CD4-positive, alpha-beta memory T cell (primary cell): ENCODE data around the gene ITGB2. TPM values are rescaled to one million over a fixed set of nuclear protein-coding genes. Genes with fewer than 3 reads are reported as not detected.

Experiments used
- CTCF ChIA-PET: fragments of 350-600 bp; sonication (Branson Sonifier 250); formaldehyde crosslinking; loops from one replicate; lab custom pipeline; 2021; ENCODE audit warnings: inconsistent platforms; ENCODE audit not compliant: partially characterized antibody; lab: Charles Lee
- POLR2A ChIA-PET: fragments of 350-600 bp; sonication (Branson Sonifier 250); formaldehyde crosslinking; loops from one replicate; lab custom pipeline; 2021; ENCODE audit not compliant: partially characterized antibody; lab: Charles Lee
- DNase-seq, 5 donors: peaks; one replicate each; pipeline versions ENCODE4 v3.0.0 to v3.0.0-alpha.2; 2020 to 2022; ENCODE audit warnings: mixed read lengths in 1 of 5
- H3K27ac ChIP-seq: one replicate; pipeline ENCODE4 v1.7.0; 2013; ENCODE audit warnings: low read depth, low read length
- H3K27me3 ChIP-seq: 2 replicates; pipeline ENCODE4 v1.7.0; 2013; ENCODE audit warnings: mild to moderate bottlenecking, low read length, moderate library complexity; ENCODE audit not compliant: insufficient read depth
- H3K36me3 ChIP-seq: 2 replicates; pipeline ENCODE4 v1.7.0; 2013; ENCODE audit warnings: mild to moderate bottlenecking, low read length, moderate library complexity; ENCODE audit not compliant: insufficient read depth
- H3K4me1 ChIP-seq: 2 replicates; pipeline ENCODE4 v1.7.0; 2013; ENCODE audit warnings: mild to moderate bottlenecking, low read length, moderate library complexity; ENCODE audit not compliant: insufficient read depth
- H3K4me3 ChIP-seq, 2 donors: one replicate each; pipeline ENCODE4 v1.7.0; 2013; ENCODE audit warnings: low read length in 2 of 2, mild to moderate bottlenecking in 1 of 2
- H3K9me3 ChIP-seq, 2 donors: one replicate each; pipeline ENCODE4 v1.7.0; 2013; ENCODE audit warnings: low read length in 2 of 2, control low read depth in 1 of 2; ENCODE audit not compliant: control insufficient read depth in 1 of 2
- H3K27ac Mint-ChIP-seq, 7 donors: one replicate each; pipeline ENCODE4 v1.8.0; 2020 to 2021; ENCODE audit warnings: mixed read lengths in 7 of 7, mild to moderate bottlenecking in 6 of 7, inconsistent platforms in 3 of 7, moderate library complexity in 3 of 7
- H3K27me3 Mint-ChIP-seq, 2 donors: one replicate each; pipeline ENCODE4 v1.8.0; 2020 to 2021; ENCODE audit warnings: mixed read lengths in 2 of 2
- H3K36me3 Mint-ChIP-seq, 2 donors: one replicate each; pipeline ENCODE4 v1.8.0; 2020 to 2021; ENCODE audit warnings: mixed read lengths in 2 of 2, inconsistent platforms in 1 of 2, mild to moderate bottlenecking in 1 of 2
- H3K4me1 Mint-ChIP-seq, 4 donors: one replicate each; pipeline ENCODE4 v1.8.0; 2020 to 2021; ENCODE audit warnings: mixed read lengths in 4 of 4, mild to moderate bottlenecking in 1 of 4
- H3K4me3 Mint-ChIP-seq, 8 donors: one replicate each; pipeline ENCODE4 v1.8.0; 2020 to 2021; ENCODE audit warnings: mixed read lengths in 8 of 8, mild to moderate bottlenecking in 7 of 8, moderate library complexity in 6 of 8, inconsistent platforms in 3 of 8
- H3K9me3 Mint-ChIP-seq, 8 donors: one replicate each; pipeline ENCODE4 v1.8.0; 2020 to 2021; ENCODE audit warnings: mixed read lengths in 8 of 8, mild to moderate bottlenecking in 5 of 8, inconsistent platforms in 3 of 8, moderate library complexity in 1 of 8
- intact Hi-C: fragments of 100-400 bp; cut with micrococcal nuclease; formaldehyde crosslinking; loops from one replicate; pipeline ENCODE4 v1.15.1; 2023
- polyA plus RNA-seq, 2 donors: library from polyadenylated mRNA; unstranded; fragments of 300-500 nt; fragmentation: Illumina TruSeq; gene quantifications; one replicate each; pipeline ENCODE4 v1.2.3, GENCODE V29; 2021
- total RNA-seq, 2 experiments: library from RNA; stranded (reverse); gene quantifications; one replicate each; pipeline ENCODE4 v1.2.3, GENCODE V29; 2021

Gene ITGB2
- total and polyA plus RNA-seq, 4 experiments from 2014 or later = 278 to 575 (median 414) TPM

DNA sequence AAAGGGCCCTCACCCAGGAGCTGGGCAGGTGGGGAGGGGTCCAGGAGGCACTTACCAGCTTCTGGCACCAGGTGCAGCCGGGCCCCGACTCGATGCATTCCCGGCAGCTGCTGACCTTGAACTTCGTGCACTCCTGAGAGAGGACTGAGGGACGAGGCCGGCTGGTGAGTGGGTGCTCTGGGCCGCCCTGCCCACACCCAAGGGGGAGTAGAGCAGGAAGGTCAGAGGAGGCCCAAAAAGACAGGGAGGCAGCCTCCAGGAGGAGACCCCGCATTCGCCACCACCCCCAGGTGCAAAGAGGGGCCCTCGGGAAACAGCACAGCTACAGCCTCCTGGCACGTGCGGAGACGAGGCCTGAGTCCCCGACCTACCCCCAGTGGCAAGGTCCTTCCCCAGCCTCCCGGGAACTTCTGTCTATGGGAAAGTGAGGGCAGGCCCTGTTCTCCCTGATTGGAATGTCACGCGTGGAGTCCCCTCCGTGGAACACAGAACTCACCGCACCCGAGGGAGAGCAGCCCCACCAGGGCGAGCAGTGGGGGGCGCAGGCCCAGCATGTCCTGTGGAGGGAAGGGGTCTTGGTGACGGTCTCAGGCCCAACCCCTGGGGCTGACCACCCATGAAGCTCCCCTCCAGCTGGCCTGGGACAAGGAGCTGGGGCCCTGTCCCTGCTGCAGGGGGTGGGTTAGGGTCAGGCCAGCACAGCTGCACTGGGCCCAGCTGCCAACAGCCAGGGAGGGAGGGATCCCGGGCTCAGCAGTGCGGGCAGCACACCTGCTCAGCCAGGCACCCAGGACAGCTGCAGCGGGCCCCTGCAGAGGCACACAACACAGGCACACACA lies 10.3 kb downstream of the ITGB2 start:
- Mint-ChIP-seq H3K9me3 (no peaks in the 10 kb centered on the region), H3K4me1 (peaks cover 31 to 74% (median 47%) of the 10 kb centered on the region in 4 donors), H3K27ac (peak overlapping the region in 5 of 7 donors; percentile 61 to 94 (median 92)), H3K27me3 (no peaks in the 10 kb centered on the region), H3K4me3 (peak overlapping the region in 4 of 8 donors; percentile 67 to 87 (median 83)), H3K36me3 (peaks cover 26 to 31% of the 10 kb centered on the region in 2 donors)
- H3K27ac ChIP-seq = peak overlapping the region; percentile 61
- H3K9me3 ChIP-seq = no peaks in the 10 kb centered on the region
- ChIA-PET CTCF (interaction anchor here (1.1 to 9.0 kb wide), 8 partner anchors 10 to 612 kb away, joined by 3 to 93 read pairs (median 12); partner anchors contain the start of gene ITGB2), POLR2A (interaction anchor here (0.9 to 17.5 kb wide), 12 partner anchors 10 to 253 kb away, joined by 4 to 756 read pairs (median 8); partner anchors contain the start of genes ITGB2, KRTAP12-3 and PTTG1IP)
- H3K4me3 ChIP-seq = peak overlapping the region; percentile 12 to 43
- H3K36me3 ChIP-seq = peaks cover 44% of the 10 kb centered on the region
- intact Hi-C loops = loop anchor here (1.0 to 5.0 kb wide), 6 partner anchors 11 to 110 kb away; partner anchors contain the start of gene PTTG1IP
- H3K27me3 ChIP-seq = no peaks in the 10 kb centered on the region
- DNase-seq = no peak
- H3K4me1 ChIP-seq = peaks cover 85% of the 10 kb centered on the region

DNA sequence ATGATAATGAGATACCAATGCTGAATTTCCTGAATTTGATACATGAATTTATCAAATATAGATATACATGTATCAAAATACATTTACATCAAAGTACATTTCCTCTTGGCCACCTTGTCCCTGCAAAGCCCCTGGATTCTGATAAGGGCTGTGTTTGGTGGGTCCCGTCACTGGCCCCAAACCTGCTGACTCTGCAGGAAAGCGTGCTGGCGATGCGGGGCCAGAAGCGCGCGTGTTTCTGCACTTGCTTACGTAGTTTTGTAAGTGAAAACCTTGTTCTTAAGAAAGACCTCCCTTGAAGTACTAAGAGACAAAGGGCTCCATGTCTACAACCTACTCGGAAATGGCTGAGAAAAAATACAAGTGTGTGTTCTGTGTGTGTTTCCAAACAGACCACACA lies 11.0 kb downstream of the ITGB2 start:
- Mint-ChIP-seq H3K27me3 (no peaks in the 10 kb centered on the region), H3K4me1 (peaks cover 26 to 70% (median 42%) of the 10 kb centered on the region in 4 donors), H3K4me3 (peak overlapping the region in 1 of 8 donors; percentile 15), H3K27ac (peak overlapping the region in 6 of 7 donors; percentile 6 to 81 (median 69)), H3K9me3 (no peaks in the 10 kb centered on the region), H3K36me3 (peaks cover 24 to 33% of the 10 kb centered on the region in 2 donors)
- ChIA-PET POLR2A (interaction anchor here (0.9 to 17.5 kb wide), 5 partner anchors 11 to 36 kb away, joined by 4 to 756 read pairs (median 21); partner anchors contain the start of genes ITGB2 and PTTG1IP), CTCF (interaction anchor here (2.4 to 9.0 kb wide), 4 partner anchors 10 to 24 kb away, joined by 13 to 93 read pairs (median 56); partner anchors contain the start of gene ITGB2)
- no peaks in the 10 kb centered on the region for H3K27me3 ChIP-seq
- H3K27ac ChIP-seq = no peak overlapping the region
- H3K4me1 ChIP-seq = peaks cover 84% of the 10 kb centered on the region
- DNase-seq = no peak
- peaks cover 51% of the 10 kb centered on the region for H3K36me3 ChIP-seq
- no peak overlapping the region for H3K4me3 ChIP-seq
- intact Hi-C loops = loop anchor here (2.0 to 5.0 kb wide), 2 partner anchors 17 to 37 kb away; partner anchors contain the start of gene PTTG1IP
- no peaks in the 10 kb centered on the region for H3K9me3 ChIP-seq

DNA sequence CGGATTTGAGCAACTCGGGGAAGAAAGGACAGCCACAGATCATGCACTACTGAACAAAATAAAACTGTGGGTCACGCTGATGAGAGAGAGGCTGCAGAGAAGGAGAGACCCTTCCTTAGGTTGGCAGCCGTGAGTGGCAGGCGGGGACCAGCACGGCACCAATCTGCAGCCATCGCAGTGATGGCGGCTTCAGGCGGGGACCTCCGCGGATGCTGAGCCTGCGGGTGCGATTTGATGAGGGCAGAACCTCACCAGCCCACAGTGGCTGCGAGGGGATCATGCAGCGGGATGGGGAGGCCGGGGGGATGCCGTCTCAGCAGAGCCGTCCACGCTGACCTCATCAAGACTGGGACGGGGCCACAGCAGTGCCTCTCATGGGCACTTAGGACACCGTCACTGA lies 11.8 kb downstream of the ITGB2 start:
- CTCF ChIA-PET = no interaction called here
- Mint-ChIP-seq H3K27ac (peak overlapping the region in 5 of 7 donors; percentile 67 to 81 (median 76)), H3K9me3 (no peaks in the 10 kb centered on the region), H3K4me1 (peaks cover 27 to 70% (median 42%) of the 10 kb centered on the region in 4 donors), H3K4me3 (peak overlapping the region in 2 of 8 donors; percentile 25 to 40), H3K27me3 (no peaks in the 10 kb centered on the region), H3K36me3 (peaks cover 32 to 39% of the 10 kb centered on the region in 2 donors)
- no peak for DNase-seq
- Histone ChIP-seq H3K4me3 (no peak overlapping the region), H3K27ac (no peak overlapping the region), H3K36me3 (peaks cover 59% of the 10 kb centered on the region), H3K4me1 (peaks cover 77% of the 10 kb centered on the region), H3K27me3 (no peaks in the 10 kb centered on the region), H3K9me3 (no peaks in the 10 kb centered on the region)
- POLR2A ChIA-PET = interaction anchor here (1.0 to 17.5 kb wide), 3 partner anchors 12 to 22 kb away, joined by 3 to 756 read pairs (median 5); partner anchors contain the start of gene ITGB2
- intact Hi-C loops = no loop called here

DNA sequence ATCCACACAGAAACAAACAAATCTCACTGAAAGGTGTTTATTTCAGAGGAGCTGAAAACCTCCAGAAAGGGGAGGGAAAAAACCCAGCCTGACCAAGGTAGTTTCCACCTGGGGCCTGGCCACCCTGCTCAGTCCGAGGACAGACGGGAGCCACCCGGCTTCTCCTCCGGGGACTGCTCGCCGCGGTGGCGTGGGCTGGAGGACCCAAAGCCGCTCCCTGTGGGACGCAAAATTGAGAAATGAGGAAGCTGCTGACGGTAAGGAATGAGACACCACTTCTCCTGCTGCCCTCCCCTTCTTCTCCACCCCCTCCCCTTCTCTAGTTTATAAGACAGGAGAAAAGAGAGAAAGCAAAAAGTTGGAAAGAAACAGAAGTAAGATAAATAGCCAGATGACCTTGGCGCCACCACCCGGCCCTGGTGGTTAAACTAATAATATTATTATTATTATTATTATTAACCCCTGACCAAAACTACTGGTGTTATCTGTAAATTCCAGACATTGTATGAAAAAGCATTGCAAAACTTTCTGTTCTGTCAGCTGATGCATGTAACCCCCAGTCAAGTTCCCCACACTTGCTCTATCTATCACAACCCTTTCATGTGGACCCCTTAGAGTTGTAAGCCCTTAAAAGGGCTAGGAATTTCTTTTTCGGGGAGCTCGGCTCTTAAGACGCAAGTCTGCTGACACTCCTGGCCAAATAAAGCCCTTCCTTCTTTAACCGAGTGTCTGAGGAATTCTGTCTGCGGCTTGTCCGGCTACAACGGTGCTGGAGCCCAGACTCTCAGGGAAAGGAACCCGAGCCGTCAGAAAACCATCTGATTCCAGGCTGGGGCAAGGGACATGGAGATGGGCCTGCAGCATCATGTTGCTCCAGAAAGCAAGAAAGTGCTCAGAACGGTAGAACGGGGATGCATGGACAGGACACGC lies 12.5 kb downstream of the ITGB2 start:
- Histone ChIP-seq H3K4me1 (peaks cover 70% of the 10 kb centered on the region), H3K27ac (no peak overlapping the region), H3K36me3 (peaks cover 66% of the 10 kb centered on the region), H3K9me3 (no peaks in the 10 kb centered on the region), H3K27me3 (no peaks in the 10 kb centered on the region), H3K4me3 (no peak overlapping the region)
- ChIA-PET POLR2A (interaction anchor here (1.0 to 17.5 kb wide), 6 partner anchors 9 to 34 kb away, joined by 3 to 756 read pairs (median 6); partner anchors contain the start of gene ITGB2), CTCF (interaction anchor here (0.8 to 1.6 kb wide), 5 partner anchors 16 to 230 kb away, joined by 3 to 8 read pairs (median 4); no protein-coding TSS in a partner anchor)
- intact Hi-C loops = no loop called here
- H3K9me3 Mint-ChIP-seq = no peaks in the 10 kb centered on the region
- peaks cover 35 to 42% of the 10 kb centered on the region in 2 donors for H3K36me3 Mint-ChIP-seq
- H3K27ac Mint-ChIP-seq = peak overlapping the region in 6 of 7 donors; percentile 17 to 81 (median 74)
- no peaks in the 10 kb centered on the region for H3K27me3 Mint-ChIP-seq
- peaks cover 26 to 66% (median 38%) of the 10 kb centered on the region in 4 donors for H3K4me1 Mint-ChIP-seq
- no peak for DNase-seq
- H3K4me3 Mint-ChIP-seq = peak overlapping the region in 1 of 8 donors; percentile 25

DNA sequence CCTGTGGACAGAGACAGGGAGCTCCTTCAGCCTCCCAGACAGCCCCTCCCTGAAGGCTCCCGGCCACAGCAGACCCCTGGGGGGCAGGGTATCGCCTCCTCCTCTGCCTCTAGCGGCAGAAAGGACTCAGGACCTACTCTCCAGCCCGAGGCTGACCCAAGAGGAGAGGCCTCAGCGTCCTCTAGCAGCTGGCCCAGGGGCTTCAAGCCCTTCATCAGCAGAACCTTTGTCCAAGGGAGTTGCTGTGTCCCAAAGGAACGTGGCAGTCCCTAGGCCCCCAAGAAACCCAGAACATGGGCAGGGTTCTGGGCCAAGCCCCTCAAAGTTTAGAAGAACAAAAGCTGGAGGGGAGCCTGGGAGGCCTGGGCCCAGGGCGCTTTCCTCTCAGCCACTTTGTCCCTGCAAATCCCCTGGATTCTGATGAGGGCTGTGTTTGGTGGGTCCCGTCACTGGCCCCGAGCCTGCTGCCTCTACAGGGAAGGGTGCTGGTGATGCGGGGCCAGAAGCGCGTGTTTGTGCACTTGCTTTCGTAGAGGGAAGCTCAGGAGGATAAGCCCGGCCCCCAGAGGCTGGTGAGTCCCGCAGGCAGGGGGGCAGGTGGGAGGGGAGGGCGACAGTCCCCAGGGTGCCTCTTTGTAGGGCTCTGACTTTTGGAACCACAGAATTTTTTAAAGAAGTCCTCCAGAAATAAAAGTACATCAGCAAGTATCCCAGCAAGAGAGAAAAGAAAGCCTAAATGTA lies 13.3 kb downstream of the ITGB2 start:
- ChIA-PET POLR2A (interaction anchor here (1.0 to 17.5 kb wide), 8 partner anchors 9 to 106 kb away, joined by 3 to 756 read pairs (median 6); partner anchors contain the start of gene UBE2G2), CTCF (interaction anchor here (1.0 to 1.6 kb wide), 4 partner anchors 19 to 231 kb away, joined by 3 to 8 read pairs (median 4); no protein-coding TSS in a partner anchor)
- Histone ChIP-seq H3K36me3 (peaks cover 74% of the 10 kb centered on the region), H3K27me3 (no peaks in the 10 kb centered on the region), H3K9me3 (no peaks in the 10 kb centered on the region), H3K4me1 (peaks cover 62% of the 10 kb centered on the region), H3K27ac (peak overlapping the region; percentile 25), H3K4me3 (no peak overlapping the region)
- Mint-ChIP-seq H3K27ac (peak overlapping the region in 3 of 7 donors; percentile 24 to 36 (median 25)), H3K4me3 (no peak overlapping the region), H3K27me3 (no peaks in the 10 kb centered on the region), H3K4me1 (peaks cover 25 to 61% (median 38%) of the 10 kb centered on the region in 4 donors), H3K9me3 (no peaks in the 10 kb centered on the region), H3K36me3 (peaks cover 43 to 49% of the 10 kb centered on the region in 2 donors)
- intact Hi-C loops = no loop called here
- no peak for DNase-seq

DNA sequence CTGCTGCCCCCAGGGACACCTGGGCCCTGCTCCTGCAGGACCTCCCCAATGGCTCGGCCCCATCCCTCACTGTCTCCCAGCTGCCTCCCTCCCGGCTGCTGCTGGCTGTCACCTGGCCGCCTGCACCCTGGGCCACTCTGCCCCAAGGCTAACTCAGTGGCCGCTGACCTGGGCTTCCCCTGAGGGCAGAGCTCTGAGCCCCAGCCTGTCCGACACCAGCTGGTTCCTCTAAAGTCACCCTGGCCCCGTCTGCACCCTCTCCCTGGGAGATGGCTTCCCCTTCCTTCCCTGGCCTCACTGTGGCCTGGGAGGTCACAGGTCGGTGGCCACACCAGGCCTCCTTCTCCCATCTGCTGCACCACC lies 15.0 kb downstream of the ITGB2 start:
- POLR2A ChIA-PET = interaction anchor here (1.2 to 17.5 kb wide), 3 partner anchors 9 to 25 kb away, joined by 3 to 756 read pairs (median 9); no protein-coding TSS in a partner anchor

More for the DNA sequence above, 15.0 kb downstream of the ITGB2 start:
- H3K9me3 ChIP-seq = no peaks in the 10 kb centered on the region
- peaks cover 45% of the 10 kb centered on the region for H3K4me1 ChIP-seq
- no peak overlapping the region for H3K27ac ChIP-seq
- H3K9me3 Mint-ChIP-seq = no peaks in the 10 kb centered on the region
- peaks cover 16 to 53% (median 29%) of the 10 kb centered on the region in 4 donors for H3K4me1 Mint-ChIP-seq
- peaks cover 50 to 57% of the 10 kb centered on the region in 2 donors for H3K36me3 Mint-ChIP-seq
- H3K27me3 ChIP-seq = no peaks in the 10 kb centered on the region
- H3K27ac Mint-ChIP-seq = peak overlapping the region in 1 of 7 donors; percentile 47
- H3K4me3 ChIP-seq = no peak overlapping the region
- H3K27me3 Mint-ChIP-seq = no peaks in the 10 kb centered on the region
- H3K36me3 ChIP-seq = peaks cover 91% of the 10 kb centered on the region
- CTCF ChIA-PET = interaction anchor here (0.6 to 0.8 kb wide), 2 partner anchors 14 to 24 kb away, joined by 3 to 4 read pairs; no protein-coding TSS in a partner anchor
- intact Hi-C loops = no loop called here
- no peak overlapping the region for H3K4me3 Mint-ChIP-seq
- no peak for DNase-seq
